ENCODE data around the gene PTCD1. TPM values are rescaled to one million over a fixed set of nuclear protein-coding genes. Genes with fewer than 3 reads are reported as not detected.

Gene PTCD1
- total RNA-seq, 1 donor = 7.6 TPM

DNA sequence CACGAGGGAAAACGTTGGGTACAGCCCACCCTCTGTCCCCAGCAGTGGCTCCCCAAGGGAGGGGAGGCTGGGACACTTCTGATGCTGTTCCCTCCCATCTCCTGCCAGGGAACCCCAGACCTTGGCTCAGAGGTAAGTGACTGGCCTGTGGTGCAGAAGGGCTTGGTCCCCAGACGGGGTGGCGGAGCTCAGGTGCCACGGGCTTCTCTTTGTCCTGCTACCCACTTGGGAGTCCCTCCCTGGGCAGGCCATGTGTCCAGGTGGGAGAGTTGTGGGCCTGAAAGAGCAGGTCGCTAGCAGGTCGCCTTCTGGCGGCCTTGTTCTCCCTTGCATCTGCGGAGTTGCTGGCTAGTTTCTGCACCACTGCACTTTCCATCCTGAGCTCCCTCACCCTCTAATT, 17.3 kb upstream of the PTCD1 start:
- Histone ChIP-seq H2AFZ (ENCODE audit: low read length) (no peak overlapping the region), H3K27me3 (ENCODE audit: insufficient read depth, low read length) (no peaks in the 10 kb centered on the region), H3K9me3 (ENCODE audit: low read depth, low read length) (no peaks in the 10 kb centered on the region), H3K36me3 (ENCODE audit: insufficient read depth, low read length) (peaks cover 73% of the 10 kb centered on the region), H3K4me2 (ENCODE audit: insufficient read depth, low read length) (no peak overlapping the region), H4K20me1 (ENCODE audit: insufficient read depth, low read length) (peaks cover 34% of the 10 kb centered on the region), H3K79me2 (ENCODE audit: insufficient read depth, low read length) (peaks cover 80% of the 10 kb centered on the region), H3K27ac (ENCODE audit: low read depth, low read length) (no peak overlapping the region), H3K4me1 (ENCODE audit: insufficient read depth, low read length) (no peaks in the 10 kb centered on the region), H3K4me3 (ENCODE audit: insufficient read depth, low read length) (no peak overlapping the region)
- TF ChIP-seq CTCF (IDR thresholded peaks at IDR 0.05; ENCODE audit: extremely low read depth, low read depth, low read length) = no peak
- peak; percentile 39 for DNase-seq (ENCODE audit: insufficient read length, low spot score, missing footprints)

- H3K9me3 ChIP-seq (ENCODE audit: low read depth, low read length) = no peaks in the 10 kb centered on the region
- H3K4me3 ChIP-seq (ENCODE audit: insufficient read depth, low read length) = no peak overlapping the region
- H3K27ac ChIP-seq (ENCODE audit: low read depth, low read length) = no peak overlapping the region
- H2AFZ ChIP-seq (ENCODE audit: low read length) = no peak overlapping the region
- H3K4me2 ChIP-seq (ENCODE audit: insufficient read depth, low read length) = no peak overlapping the region
- peaks cover 68% of the 10 kb centered on the region for H3K79me2 ChIP-seq (ENCODE audit: insufficient read depth, low read length)
- no peaks in the 10 kb centered on the region for H3K4me1 ChIP-seq (ENCODE audit: insufficient read depth, low read length)
- H3K27me3 ChIP-seq (ENCODE audit: insufficient read depth, low read length) = no peaks in the 10 kb centered on the region
- DNase-seq (ENCODE audit: insufficient read length, low spot score, missing footprints) = peak; percentile 31
- H4K20me1 ChIP-seq (ENCODE audit: insufficient read depth, low read length) = peaks cover 23% of the 10 kb centered on the region
- TF ChIP-seq CTCF (IDR thresholded peaks at IDR 0.05; ENCODE audit: extremely low read depth, low read depth, low read length) = no peak
- peaks cover 74% of the 10 kb centered on the region for H3K36me3 ChIP-seq (ENCODE audit: insufficient read depth, low read length)
These were observed 14.5 kb upstream of the PTCD1 start for GRCh38 chr7:99453105-99453504.

- Histone ChIP-seq H4K20me1 (ENCODE audit: insufficient read depth, low read length) (peaks cover 18% of the 10 kb centered on the region), H3K4me3 (ENCODE audit: insufficient read depth, low read length) (no peak overlapping the region), H3K27me3 (ENCODE audit: insufficient read depth, low read length) (no peaks in the 10 kb centered on the region), H3K79me2 (ENCODE audit: insufficient read depth, low read length) (peaks cover 64% of the 10 kb centered on the region), H3K4me1 (ENCODE audit: insufficient read depth, low read length) (no peaks in the 10 kb centered on the region), H3K27ac (ENCODE audit: low read depth, low read length) (no peak overlapping the region), H3K36me3 (ENCODE audit: insufficient read depth, low read length) (peaks cover 74% of the 10 kb centered on the region), H3K9me3 (ENCODE audit: low read depth, low read length) (no peaks in the 10 kb centered on the region), H3K4me2 (ENCODE audit: insufficient read depth, low read length) (no peak overlapping the region), H2AFZ (ENCODE audit: low read length) (no peak overlapping the region)
- peak; percentile 68 for DNase-seq (ENCODE audit: insufficient read length, low spot score, missing footprints)
- no peak for TF ChIP-seq CTCF (IDR thresholded peaks at IDR 0.05; ENCODE audit: extremely low read depth, low read depth, low read length)
These were observed 13.9 kb upstream of the PTCD1 start for GRCh38 chr7:99452541-99452940.

DNA sequence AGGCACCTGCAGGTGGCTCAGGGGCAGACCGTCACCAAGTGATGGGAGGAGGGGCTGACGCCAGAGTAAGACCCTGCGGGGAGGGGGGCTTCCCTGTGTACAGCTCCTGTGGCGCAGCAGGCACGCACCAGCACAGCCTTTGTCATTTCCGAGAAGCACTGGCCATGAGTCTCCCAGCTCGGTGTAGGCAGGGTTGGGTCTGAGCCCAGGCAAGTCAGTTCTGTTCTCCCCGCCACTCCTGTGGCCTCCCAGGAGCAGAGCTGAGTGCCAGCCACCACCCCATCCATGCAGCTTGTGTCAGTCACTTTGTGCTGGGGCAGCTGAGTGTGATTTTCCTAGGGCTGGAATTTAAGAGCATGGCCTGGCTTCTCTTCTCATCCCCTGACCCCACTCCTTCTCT, 13.3 kb upstream of the PTCD1 start:
- no peak overlapping the region for H3K27ac ChIP-seq (ENCODE audit: low read depth, low read length)
- H4K20me1 ChIP-seq (ENCODE audit: insufficient read depth, low read length) = peaks cover 13% of the 10 kb centered on the region
- no peaks in the 10 kb centered on the region for H3K9me3 ChIP-seq (ENCODE audit: low read depth, low read length)
- TF ChIP-seq CTCF (IDR thresholded peaks at IDR 0.05; ENCODE audit: extremely low read depth, low read depth, low read length) = no peak
- no peak overlapping the region for H2AFZ ChIP-seq (ENCODE audit: low read length)
- H3K4me1 ChIP-seq (ENCODE audit: insufficient read depth, low read length) = no peaks in the 10 kb centered on the region
- no peaks in the 10 kb centered on the region for H3K27me3 ChIP-seq (ENCODE audit: insufficient read depth, low read length)
- no peak overlapping the region for H3K4me2 ChIP-seq (ENCODE audit: insufficient read depth, low read length)
- H3K4me3 ChIP-seq (ENCODE audit: insufficient read depth, low read length) = no peak overlapping the region
- H3K79me2 ChIP-seq (ENCODE audit: insufficient read depth, low read length) = peaks cover 58% of the 10 kb centered on the region
- peak; percentile 29 for DNase-seq (ENCODE audit: insufficient read length, low spot score, missing footprints)
- peaks cover 68% of the 10 kb centered on the region for H3K36me3 ChIP-seq (ENCODE audit: insufficient read depth, low read length)
